Right atrium auricular region (tissue), 2 donors: Measurements from ENCODE around the gene SND1. TPM values are rescaled to one million over a fixed set of nuclear protein-coding genes. Genes with fewer than 3 reads are reported as not detected.
A peak's percentile ranks its signal among the peaks of the same experiment; 100 is the strongest.

Experiments used
- DNase-seq: peaks from one replicate; pipeline ENCODE4 v3.0.0-alpha.2; 2019; ENCODE audit warnings: low spot score
- H3K27ac ChIP-seq, 2 donors: fragments of 200-600 bp; sonication (generic); 1 replicate in 1 of 2; 2 replicates in 1 of 2; pipeline ENCODE4 v1.5.1; 2016 to 2019
- H3K27me3 ChIP-seq, 2 donors: fragments of 200-600 bp; sonication (generic); one replicate each; pipeline versions ENCODE4 v1.5.1 to v1.6.0; 2017 to 2019
- H3K36me3 ChIP-seq: fragments of 200-600 bp; sonication (generic); one replicate; pipeline ENCODE4 v1.5.1; 2016
- H3K4me1 ChIP-seq, 2 donors: fragments of 200-600 bp; sonication (generic); one replicate each; pipeline versions ENCODE4 v1.5.1 to v1.6.0; 2017 to 2019
- H3K4me3 ChIP-seq, 2 donors: fragments of 200-600 bp; sonication (generic); 1 replicate in 1 of 2; 2 replicates in 1 of 2; pipeline ENCODE4 v1.5.1; 2017 to 2019; ENCODE audit warnings: mild to moderate bottlenecking in 1 of 2, moderate library complexity in 1 of 2
- H3K9me3 ChIP-seq, 2 donors: fragments of 200-600 bp; sonication (generic); one replicate each; pipeline ENCODE4 v1.5.1; 2019
- CTCF ChIP-seq, 2 donors: fragments of 200-600 bp; sonication (generic); IDR thresholded peaks; one replicate each; pipeline ENCODE4 v1.5.1; 2019; ENCODE audit warnings: antibody characterized with exemption in 2 of 2
- total RNA-seq, 2 donors: library from RNA; depleted of rRNA; stranded (reverse); fragments of >200 nt; gene quantifications; one replicate each; pipeline ENCODE4 v1.1.0, GENCODE V29; 2016

SND1 gene
- total RNA-seq, 2 donors from 2014 or later, result 69.4 to 77.6 TPM

- H3K27me3 ChIP-seq, result no peaks in the 10 kb centered on the region
- H3K4me1 ChIP-seq, result no peaks in the 10 kb centered on the region
- no peak for DNase-seq
- H3K27ac ChIP-seq, result no peak overlapping the region
- TF ChIP-seq CTCF (IDR thresholded peaks at IDR 0.05), result no peak
- no peak overlapping the region for H3K4me3 ChIP-seq
- no peaks in the 10 kb centered on the region for H3K9me3 ChIP-seq
- H3K36me3 ChIP-seq, result no peaks in the 10 kb centered on the region
These were observed 7.5 kb upstream of the SND1 start for GRCh38 chr7:127644484-127644883.

GRCh38 chr7:127647636-127648035 is 4.4 kb upstream of the SND1 start:
- TF ChIP-seq CTCF (IDR thresholded peaks at IDR 0.05), result no peak
- H3K4me1 ChIP-seq, result peaks cover 0 to 3% of the 10 kb centered on the region in 2 donors
- no peaks in the 10 kb centered on the region for H3K9me3 ChIP-seq
- H3K27ac ChIP-seq, result no peak overlapping the region
- no peak overlapping the region for H3K4me3 ChIP-seq
- no peaks in the 10 kb centered on the region for H3K27me3 ChIP-seq
- H3K36me3 ChIP-seq, result no peaks in the 10 kb centered on the region
- no peak for DNase-seq

- H3K36me3 ChIP-seq, result no peaks in the 10 kb centered on the region
- H3K27me3 ChIP-seq, result no peaks in the 10 kb centered on the region
- peaks cover 0 to 16% of the 10 kb centered on the region in 2 donors for H3K4me1 ChIP-seq
- no peak for TF ChIP-seq CTCF (IDR thresholded peaks at IDR 0.05)
- no peak overlapping the region for H3K4me3 ChIP-seq
- H3K27ac ChIP-seq, result no peak overlapping the region
- H3K9me3 ChIP-seq, result no peaks in the 10 kb centered on the region
- DNase-seq, result no peak
These were observed 3.0 kb upstream of the SND1 start for GRCh38 chr7:127648986-127649385.

- TF ChIP-seq CTCF (IDR thresholded peaks at IDR 0.05), result no peak
- Histone ChIP-seq H3K4me3 (peak overlapping the region; percentile 93 to 98), H3K9me3 (no peaks in the 10 kb centered on the region), H3K27me3 (no peaks in the 10 kb centered on the region), H3K36me3 (no peaks in the 10 kb centered on the region), H3K27ac (peak overlapping the region; percentile 93 to 96), H3K4me1 (peaks cover 0 to 36% of the 10 kb centered on the region in 2 donors)
- DNase-seq, result no peak
These were observed 993 bp upstream of the SND1 start for GRCh38 chr7:127650847-127651555.

- no peak for DNase-seq
- Histone ChIP-seq H3K36me3 (peaks cover 4% of the 10 kb centered on the region), H3K4me1 (peaks cover 0 to 41% of the 10 kb centered on the region in 2 donors), H3K27me3 (no peaks in the 10 kb centered on the region), H3K9me3 (no peaks in the 10 kb centered on the region), H3K27ac (peak overlapping the region; percentile 93 to 96), H3K4me3 (peak overlapping the region; percentile 93 to 98)
- TF ChIP-seq CTCF (IDR thresholded peaks at IDR 0.05), result no peak
These were observed 597 bp downstream of the SND1 start for GRCh38 chr7:127652333-127653248.
